Measurements from ENCODE around the gene TMEM150A.
"Not testable (repeated sequence)": the region's sequence is repeated elsewhere in the genome, so short reads cannot be mapped to it uniquely, and the experiment has no call there.

DNA sequence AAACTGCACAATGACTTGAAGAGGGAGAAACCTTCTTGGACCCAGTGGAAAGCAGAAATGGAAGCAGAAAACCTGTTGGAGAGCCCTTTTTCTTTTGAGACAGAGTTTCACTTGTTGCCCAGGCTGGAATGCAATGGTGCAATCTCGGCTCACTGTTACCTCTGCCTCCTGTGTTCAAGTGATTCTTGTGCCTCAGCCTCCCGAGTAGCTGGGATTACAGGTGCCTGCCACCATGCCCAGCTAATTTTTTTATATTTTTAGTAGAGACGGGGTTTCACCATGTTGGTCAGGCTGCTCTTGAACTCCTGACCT is 1.6 kb upstream of the TMEM150A start:
- TF ChIP-seq, protein P1, sequence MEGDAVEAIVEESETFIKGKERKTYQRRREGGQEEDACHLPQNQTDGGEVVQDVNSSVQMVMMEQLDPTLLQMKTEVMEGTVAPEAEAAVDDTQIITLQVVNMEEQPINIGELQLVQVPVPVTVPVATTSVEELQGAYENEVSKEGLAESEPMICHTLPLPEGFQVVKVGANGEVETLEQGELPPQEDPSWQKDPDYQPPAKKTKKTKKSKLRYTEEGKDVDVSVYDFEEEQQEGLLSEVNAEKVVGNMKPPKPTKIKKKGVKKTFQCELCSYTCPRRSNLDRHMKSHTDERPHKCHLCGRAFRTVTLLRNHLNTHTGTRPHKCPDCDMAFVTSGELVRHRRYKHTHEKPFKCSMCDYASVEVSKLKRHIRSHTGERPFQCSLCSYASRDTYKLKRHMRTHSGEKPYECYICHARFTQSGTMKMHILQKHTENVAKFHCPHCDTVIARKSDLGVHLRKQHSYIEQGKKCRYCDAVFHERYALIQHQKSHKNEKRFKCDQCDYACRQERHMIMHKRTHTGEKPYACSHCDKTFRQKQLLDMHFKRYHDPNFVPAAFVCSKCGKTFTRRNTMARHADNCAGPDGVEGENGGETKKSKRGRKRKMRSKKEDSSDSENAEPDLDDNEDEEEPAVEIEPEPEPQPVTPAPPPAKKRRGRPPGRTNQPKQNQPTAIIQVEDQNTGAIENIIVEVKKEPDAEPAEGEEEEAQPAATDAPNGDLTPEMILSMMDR (conservative IDR thresholded peaks at IDR 0.05; ENCODE audit: low read length): not testable (repeated sequence)
- TF ChIP-seq EZH2phosphoT487 (IDR thresholded peaks at IDR 0.05; ENCODE audit: borderline replicate concordance, low read depth, low read length): not testable (repeated sequence)

Measured in OCI-LY7 (cell line).